GM18508 (cell line): ENCODE results near the gene RPL15.
"Not testable (repeated sequence)": the region's sequence is repeated elsewhere in the genome, so short reads cannot be mapped to it uniquely, and the experiment has no call there.

Experiments
- ATAC-seq: cut with Tn5 transposase; IDR thresholded peaks from one replicate; pipeline ENCODE4 v1.9.1; 2021; ENCODE audit warnings: moderate number of reproducible peaks; ENCODE audit not compliant: insufficient read depth, unreplicated experiment

RPL15 gene

DNA sequence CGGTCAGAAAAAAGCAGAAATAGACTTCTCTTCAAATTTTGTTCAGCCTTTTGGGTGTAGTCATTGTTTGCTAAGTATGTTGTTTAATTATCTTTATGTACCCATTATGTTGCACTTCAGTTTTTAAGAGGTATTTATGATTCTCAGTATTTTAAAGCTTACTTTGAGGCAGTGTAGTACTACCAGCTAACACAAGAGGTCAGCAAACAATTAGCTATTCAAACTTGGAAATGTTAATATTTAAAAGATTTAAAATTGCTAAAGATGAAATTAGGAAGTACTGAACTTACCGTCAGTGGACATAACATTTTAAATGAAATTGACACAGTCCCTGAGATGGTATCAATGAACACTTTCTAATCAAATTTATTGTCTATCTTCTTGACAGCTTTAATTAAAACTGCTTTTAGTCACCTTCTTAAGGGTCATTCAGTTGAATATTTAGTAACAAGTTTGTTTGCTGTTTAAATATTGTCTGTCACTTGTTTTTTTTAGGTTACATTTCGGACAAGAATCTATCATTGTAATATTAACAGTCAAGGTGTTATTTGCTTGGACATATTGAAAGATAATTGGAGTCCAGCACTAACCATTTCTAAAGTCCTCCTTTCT lies 28.2 kb upstream of the RPL15 start:
- ATAC-seq = no peak

DNA sequence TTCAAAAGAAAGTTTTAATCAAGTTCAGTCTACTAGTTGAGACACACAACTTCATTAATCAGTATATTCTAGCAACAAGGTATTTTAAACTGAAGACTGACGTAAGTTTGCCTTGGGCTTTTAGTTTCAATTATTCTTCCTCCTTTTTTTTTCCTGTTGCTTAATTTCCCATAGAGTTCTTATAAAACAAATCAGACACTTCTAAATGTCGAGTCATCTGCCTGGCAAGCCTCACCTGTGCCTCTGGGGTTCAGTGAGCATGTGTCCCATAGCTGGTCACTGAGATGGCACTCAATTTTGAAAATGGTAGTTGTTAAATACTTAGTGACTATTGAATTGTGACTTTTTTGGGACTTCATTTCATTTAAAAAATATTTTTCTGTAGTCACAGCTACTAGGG lies 27.5 kb upstream of the RPL15 start:
- ATAC-seq = no peak

GRCh38 chr3:23889950-23890349 lies 27.0 kb upstream of the RPL15 start:
- no peak for ATAC-seq

DNA sequence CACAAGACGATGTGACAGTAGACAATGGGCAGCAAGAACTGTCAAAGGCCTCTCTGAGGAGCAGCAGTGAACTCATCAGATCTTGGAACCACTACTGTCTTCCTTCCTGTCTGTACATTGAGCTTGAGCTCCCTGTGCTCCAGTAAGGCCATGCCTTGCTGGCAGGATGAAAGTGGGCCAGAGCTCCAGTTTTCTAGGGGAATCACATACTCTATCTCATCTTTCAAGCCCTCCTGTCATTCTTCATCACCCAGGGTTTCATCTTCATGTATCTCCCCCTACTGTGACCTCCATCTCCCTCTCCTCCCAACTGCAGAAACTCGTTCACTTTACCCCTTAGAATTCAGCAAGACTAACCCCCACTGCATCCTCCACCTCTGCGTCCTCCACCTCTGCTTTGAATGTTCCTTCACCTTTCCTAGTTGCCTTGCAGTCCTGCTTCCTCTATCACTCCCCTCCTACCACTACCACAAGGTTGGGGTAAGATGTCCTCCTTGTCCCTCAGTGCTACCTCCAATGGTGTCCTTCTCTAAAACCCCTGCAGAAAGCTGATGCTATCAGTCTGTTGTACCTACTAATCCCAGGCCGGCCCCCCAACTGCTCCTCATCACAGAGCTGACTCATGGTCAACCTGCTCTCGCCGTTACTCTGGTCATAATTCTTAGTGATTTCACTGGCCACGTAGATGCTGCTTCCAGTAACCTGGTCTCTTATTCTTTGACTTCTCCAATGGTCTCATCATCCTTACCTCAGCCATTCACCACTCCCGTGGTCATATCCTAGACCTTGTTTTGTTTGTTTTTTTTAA lies 22.5 kb upstream of the RPL15 start:
- ATAC-seq = no peak

DNA sequence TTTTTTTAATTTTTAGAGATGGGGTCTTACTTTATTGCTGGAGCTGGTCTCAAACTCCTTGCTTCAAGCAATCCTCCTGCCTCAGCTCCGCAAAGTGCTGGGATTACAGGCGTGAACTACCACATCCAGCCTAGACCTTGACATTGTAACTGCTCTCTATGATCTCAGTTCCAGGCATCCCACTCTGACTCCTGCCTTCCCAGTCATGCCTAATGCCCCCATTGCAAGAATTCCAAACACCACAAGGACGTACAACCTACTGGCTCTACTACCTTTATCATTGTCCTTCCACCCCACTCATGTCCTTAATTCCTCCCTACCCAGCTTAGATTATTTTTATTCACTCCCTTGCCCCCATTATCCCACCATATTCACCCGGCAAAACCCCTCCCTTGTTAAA lies 21.8 kb upstream of the RPL15 start:
- ATAC-seq = no peak

DNA sequence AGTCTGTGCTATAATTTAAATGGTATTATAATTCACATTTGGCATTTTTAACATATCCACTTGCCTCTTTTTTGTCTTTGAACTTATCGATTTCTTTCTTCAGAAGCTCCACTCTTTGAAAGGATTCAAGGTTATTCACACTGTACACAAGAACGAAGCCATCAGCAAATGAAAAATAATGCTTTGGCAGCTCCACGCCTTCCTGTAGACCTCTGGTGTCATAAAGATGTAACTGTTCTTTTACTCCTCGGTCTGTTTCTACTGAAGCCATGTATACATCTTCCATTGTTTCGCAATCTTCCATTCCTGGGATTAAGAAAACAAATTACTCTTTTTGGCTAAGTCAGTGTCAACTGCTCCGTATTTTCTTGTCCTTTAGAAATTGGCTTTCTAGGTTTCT lies 16.2 kb upstream of the RPL15 start:
- ATAC-seq = no peak

DNA sequence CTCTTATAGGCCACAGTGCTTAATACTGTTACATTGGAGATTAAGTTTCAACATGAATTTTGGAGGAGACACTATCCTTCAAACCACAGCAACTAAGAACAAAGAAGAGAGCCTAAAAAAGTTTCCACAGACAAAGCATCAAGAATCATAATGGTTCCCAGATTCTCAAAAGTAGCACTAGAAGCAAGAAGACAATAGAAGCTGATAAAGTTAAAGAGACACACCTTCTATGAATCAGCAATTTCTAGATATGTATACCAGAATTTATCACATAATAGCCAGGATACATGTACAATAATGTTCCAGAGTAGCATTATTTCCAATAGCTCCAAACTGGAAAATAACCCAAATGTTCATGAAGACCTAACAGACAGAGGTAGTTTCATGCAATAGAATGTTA lies 12.4 kb upstream of the RPL15 start:
- no peak for ATAC-seq

GRCh38 chr3:23909341-23909740 lies 7.6 kb upstream of the RPL15 start:
- ATAC-seq = no peak

DNA sequence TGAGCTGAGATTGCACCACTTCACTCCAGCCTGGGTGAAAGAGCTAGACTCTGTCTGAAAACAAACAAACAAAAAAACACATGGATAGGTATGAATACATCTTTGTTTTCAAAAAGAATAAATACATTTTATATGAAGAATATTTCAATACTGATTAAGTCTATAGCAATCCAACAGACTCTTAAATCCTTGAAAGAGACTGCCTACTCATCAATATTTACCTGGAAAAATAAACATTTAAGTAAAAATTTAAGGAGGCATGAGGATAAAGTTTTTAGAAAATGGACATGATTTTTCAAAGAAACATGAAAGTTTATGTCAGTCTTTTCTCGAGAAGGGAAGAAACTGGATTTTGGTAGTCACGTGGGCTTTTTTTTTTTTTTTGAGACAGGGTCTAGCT lies 5.5 kb upstream of the RPL15 start:
- no peak for ATAC-seq

GRCh38 chr3:23912335-23912734 lies 4.6 kb upstream of the RPL15 start:
- not testable (repeated sequence) for ATAC-seq

GRCh38 chr3:23913182-23913581 lies 3.8 kb upstream of the RPL15 start:
- ATAC-seq = no peak

DNA sequence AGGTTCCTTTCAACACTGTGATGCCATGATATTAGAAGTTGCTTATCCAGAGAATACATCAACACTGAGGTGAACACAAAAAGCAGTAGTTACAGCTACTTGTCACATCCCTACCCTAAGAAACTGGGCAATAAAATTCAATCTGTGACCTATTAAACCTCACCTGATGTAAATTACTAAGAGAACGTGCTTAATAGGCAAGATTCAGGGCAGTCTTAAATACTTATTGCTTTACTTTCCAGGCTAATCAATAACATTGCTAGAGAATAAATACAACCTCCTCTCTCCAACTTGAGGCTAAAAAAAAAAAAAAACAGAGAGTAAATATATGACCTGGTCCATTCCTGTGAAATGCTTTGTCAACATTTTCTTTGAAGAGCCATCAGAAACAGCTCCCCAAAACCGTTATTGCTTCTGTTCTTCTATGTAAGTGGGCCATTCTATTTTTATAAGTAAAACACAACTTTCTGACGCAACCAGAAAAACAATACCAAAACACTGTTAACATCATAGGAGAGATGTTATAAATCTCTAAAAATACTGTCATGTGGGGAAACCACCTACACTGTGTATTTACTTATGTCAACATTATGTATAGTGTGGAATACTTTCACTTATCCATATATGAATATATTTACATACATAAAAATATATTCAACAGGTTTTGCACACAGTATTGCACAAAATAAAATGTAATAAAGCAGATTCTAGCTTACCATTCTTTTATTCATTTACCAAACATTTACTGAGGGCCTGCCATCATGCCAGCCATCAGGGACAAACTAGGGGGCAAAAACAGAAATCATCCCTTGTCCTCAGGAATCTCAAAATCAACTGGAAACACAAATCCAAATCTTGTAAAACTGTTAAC lies 2.8 kb upstream of the RPL15 start:
- no peak for ATAC-seq

DNA sequence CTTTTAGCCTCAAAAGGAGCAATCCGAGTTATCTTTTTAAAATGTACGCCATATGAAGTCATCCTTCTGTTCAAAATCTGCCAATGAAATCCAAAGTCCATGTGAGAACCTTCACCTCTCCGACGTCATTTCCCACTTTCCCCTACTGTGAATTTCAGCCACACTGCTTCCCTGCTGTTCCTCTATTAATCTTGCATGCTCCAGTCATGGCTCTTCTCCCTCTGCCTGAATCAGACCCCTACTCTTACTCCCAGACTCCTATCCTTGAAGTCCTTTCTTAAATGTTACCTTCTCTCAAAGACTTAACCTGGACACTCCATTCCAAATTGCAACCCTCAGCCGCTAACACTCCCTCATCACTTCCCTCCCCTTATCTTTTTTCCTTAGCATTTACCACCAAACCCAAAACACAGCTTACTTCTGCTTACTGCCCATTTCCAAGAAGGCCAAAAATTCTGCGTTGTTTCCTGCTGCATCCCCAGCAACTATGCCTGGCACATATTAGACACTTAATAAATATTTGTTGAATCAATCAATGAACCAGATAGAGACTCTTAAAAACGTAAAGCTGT lies 1.3 kb upstream of the RPL15 start:
- no peak for ATAC-seq

GRCh38 chr3:23916152-23916885 lies 613 bp upstream of the RPL15 start:
- peak; percentile 37 for ATAC-seq

DNA sequence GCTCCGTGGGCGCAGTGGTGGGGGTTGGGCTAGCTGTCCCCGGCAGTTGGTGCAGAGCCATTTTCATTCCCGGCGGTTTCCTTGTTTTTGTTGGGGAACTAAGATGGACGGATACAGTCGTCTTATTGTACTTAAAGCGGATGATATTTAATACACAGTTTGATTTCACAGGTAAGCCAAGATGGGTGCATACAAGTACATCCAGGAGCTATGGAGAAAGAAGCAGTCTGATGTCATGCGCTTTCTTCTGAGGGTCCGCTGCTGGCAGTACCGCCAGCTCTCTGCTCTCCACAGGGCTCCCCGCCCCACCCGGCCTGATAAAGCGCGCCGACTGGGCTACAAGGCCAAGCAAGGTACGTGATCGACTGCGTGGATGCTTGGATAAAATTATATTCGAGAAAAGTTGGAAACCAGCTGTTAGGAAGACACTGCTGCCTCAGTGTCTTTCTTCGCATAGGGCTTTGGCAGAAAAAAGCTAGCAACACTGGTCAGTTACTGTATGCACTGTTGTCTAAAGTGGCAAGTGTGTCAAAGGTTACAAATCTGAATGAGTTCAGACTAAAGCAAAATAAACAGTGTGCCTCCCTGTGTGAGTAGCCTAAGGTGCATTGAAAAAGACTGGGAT lies 859 bp downstream of the RPL15 start:
- not testable (repeated sequence) for ATAC-seq

- not testable (repeated sequence) for ATAC-seq
Measured at GRCh38 chr3:23918331-23918730, 1.4 kb downstream of the RPL15 start.

DNA sequence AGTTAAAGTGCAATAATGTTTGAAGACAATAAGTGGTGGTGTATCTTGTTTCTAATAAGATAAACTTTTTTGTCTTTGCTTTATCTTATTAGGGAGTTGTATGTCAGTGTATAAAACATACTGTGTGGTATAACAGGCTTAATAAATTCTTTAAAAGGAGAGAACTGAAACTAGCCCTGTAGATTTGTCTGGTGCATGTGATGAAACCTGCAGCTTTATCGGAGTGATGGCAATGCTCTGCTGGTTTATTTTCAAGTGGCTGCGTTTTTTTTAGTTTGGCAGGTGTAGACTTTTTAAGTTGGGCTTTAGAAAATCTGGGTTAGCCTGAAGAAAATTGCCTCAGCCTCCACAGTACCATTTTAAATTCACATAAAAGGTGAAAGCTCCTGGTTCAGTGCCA lies 2.7 kb downstream of the RPL15 start:
- ATAC-seq = no peak

DNA sequence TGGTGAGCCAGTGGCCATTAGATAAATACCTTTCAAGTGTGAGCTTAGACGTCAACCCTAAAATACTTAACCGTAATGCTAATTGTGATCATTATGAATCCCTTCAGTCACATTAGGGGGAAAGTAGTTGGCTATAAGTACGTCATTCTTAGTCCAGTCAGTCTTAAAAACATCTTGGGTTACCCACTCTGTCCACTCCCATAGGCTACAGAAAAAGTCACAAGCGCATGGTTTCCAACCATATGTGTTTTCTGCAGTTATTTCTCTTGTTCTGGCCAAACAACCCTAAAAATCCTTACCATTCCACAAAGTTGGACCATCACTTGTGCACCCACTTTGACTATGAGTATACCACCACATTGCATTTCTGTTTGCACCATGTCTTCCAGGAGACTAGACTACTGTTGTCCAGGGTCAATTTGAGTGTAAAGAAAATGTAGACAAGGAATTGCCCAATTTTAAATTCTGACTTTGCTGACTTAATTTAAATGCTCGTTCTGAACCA lies 3.3 kb downstream of the RPL15 start:
- no peak for ATAC-seq

DNA sequence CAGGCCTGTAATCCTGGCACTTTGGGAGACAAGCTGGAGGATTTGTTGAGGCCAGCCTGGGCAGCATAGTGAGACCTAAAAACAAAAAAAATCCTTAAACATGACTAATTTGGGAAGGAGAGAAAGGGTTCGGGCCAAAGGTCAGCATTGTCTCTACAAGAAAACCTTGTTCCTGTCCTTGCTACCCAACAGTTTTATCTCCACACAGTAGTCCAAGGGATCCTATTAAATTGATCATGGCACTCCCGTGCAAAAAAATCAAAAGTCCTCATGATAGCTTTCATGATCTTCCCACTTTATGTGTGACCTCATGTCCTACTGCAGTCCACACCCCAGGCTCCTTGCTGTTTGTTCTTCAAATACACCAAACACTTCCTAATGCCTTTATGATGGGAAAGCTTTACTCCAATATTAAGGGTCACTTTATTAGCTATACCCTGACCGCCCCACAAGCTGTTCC lies 4.2 kb downstream of the RPL15 start:
- no peak for ATAC-seq
